Colonic mucosa (tissue), 4 donors: Measurements from ENCODE around the gene SMIM45.
"Not testable (repeated sequence)": the region's sequence is repeated elsewhere in the genome, so short reads cannot be mapped to it uniquely, and the experiment has no call there.

Experiments used
- DNase-seq: peaks from one replicate; pipeline ENCODE4 v3.0.0-alpha.2; 2020
- H3K27ac ChIP-seq: fragments of 200-600 bp; one replicate; pipeline ENCODE4 v1.8.0; 2021
- H3K27me3 ChIP-seq: fragments of 200-600 bp; one replicate; pipeline ENCODE4 v1.8.0; 2021
- H3K36me3 ChIP-seq: fragments of 200-600 bp; one replicate; pipeline ENCODE4 v1.8.0; 2021
- H3K4me1 ChIP-seq: fragments of 200-600 bp; one replicate; pipeline ENCODE4 v1.8.0; 2021; ENCODE audit warnings: mild to moderate bottlenecking
- H3K4me3 ChIP-seq: fragments of 200-600 bp; one replicate; pipeline ENCODE4 v1.8.0; 2021
- H3K9ac ChIP-seq, 2 donors: one replicate each; pipeline ENCODE4 v1.7.0; 2013; ENCODE audit warnings: control low read depth in 2 of 2, low read depth in 2 of 2, low read length in 2 of 2
- H3K9me3 ChIP-seq: fragments of 200-600 bp; one replicate; pipeline ENCODE4 v1.8.0; 2021
- intact Hi-C: fragments of 100-400 bp; cut with DNase I; formaldehyde crosslinking; loops from one replicate; pipeline ENCODE4 v1.14.1; 2022
- TF ChIP-seq, protein P1 (sequence below): fragments of 200-600 bp; IDR thresholded peaks from one replicate; pipeline ENCODE4 v1.8.0; 2022; ENCODE audit warnings: antibody characterized with exemption, mild to moderate bottlenecking
- donor health status: healthy.
- donor health status: DM: no; HTN: no; CAD: no.
- donor health status: DM: no; HTN: no; CAD: no.

The SMIM45 gene

DNA sequence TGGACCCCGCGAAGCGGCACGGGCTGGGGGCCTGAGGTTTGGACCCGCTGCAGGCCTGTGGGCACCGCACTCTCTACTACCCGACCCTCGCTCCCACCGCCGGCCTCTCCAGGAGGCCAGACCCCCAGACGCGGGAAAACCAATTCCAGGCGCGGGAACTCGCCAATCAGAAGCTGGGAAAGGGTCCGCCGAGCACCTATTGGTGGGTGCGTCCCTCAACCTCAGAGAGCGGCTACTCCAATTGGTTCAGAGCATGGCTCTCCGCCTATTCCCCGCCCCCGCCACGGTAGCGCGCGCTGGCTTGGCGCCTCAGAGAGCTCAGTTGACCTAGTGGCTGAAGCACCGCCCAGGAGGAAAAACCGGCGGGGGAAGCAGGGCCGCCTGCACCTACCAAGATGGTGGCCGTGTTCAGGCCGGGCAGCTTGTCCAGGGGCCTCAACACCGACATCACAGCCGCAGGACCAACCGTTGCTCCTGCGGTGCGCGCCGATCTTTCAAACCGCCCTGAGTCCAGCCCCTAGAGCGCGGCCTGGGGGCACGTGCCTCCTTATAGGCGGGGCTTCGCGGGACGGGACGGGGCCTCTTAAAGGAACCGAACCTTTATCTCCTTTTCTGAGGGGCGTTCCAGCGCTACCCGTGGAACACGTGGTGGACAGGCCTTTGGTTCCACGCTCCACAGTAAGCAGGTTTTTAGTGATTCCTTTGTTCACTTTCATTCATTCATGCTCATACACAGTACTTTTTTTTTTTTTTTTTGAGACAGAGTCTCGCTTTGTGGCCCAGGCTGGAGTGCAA is 5.1 kb upstream of the SMIM45 start, which contains the start of gene CENPM:
CENPM (minus strand) TSS at position 524 of the 795 bp plus-strand sequence; CDS start at position 448, 76 bp downstream.
- Histone ChIP-seq H3K4me1 (peaks cover 8% of the 10 kb centered on the region), H3K9me3 (no peaks in the 10 kb centered on the region), H3K4me3 (peak within 1 kb of the TSS; percentile 87), H3K27me3 (no peaks in the 10 kb centered on the region), H3K36me3 (no peaks in the 10 kb centered on the region), H3K27ac (no peak within 1 kb of the TSS), H3K9ac (peak within 1 kb of the TSS; percentile 76 to 78)
- TF ChIP-seq, protein P1, sequence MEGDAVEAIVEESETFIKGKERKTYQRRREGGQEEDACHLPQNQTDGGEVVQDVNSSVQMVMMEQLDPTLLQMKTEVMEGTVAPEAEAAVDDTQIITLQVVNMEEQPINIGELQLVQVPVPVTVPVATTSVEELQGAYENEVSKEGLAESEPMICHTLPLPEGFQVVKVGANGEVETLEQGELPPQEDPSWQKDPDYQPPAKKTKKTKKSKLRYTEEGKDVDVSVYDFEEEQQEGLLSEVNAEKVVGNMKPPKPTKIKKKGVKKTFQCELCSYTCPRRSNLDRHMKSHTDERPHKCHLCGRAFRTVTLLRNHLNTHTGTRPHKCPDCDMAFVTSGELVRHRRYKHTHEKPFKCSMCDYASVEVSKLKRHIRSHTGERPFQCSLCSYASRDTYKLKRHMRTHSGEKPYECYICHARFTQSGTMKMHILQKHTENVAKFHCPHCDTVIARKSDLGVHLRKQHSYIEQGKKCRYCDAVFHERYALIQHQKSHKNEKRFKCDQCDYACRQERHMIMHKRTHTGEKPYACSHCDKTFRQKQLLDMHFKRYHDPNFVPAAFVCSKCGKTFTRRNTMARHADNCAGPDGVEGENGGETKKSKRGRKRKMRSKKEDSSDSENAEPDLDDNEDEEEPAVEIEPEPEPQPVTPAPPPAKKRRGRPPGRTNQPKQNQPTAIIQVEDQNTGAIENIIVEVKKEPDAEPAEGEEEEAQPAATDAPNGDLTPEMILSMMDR = no peak
- peak; percentile 96 for DNase-seq
- intact Hi-C loops = no loop called here

DNA sequence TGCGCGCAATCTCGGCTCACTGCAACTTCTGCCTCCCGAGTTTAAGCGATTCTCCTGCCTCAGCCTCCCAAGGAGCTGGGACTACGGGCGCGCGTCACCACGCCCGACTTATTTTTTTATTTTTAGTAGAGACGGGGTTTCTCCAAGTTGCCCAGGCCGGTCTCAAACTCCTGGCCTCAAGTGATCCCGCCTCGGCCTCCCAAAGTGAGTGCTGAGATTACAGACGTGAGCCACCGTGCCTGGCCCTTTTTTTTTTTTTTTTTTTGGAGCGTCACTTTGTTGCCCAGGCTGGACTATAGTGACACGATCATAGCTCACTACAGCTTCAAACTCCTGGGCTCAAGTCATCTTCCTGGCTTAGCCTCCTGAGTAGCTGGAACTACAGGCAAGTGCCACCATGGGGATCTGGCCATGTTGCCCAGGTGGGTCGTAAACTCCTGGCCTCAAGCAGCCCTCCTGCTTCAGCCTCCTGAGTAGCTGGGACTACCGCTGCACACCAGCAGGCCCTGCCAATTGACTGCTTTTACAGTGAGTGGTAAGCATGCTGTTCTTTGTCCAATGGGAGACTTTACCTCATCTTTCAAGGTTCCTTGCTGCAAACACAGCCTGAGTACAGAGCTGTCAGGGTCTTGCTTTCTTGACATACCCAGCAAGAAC is 4.4 kb upstream of the SMIM45 start:
- Histone ChIP-seq H3K27me3 (no peaks in the 10 kb centered on the region), H3K4me3 (peak overlapping the region; percentile 87), H3K27ac (no peak overlapping the region), H3K9ac (peak overlapping the region; percentile 19 to 78), H3K9me3 (no peaks in the 10 kb centered on the region), H3K36me3 (no peaks in the 10 kb centered on the region), H3K4me1 (peaks cover 8% of the 10 kb centered on the region)
- intact Hi-C loops = no loop called here
- DNase-seq = no peak
- TF ChIP-seq, protein P1 = no peak

DNA sequence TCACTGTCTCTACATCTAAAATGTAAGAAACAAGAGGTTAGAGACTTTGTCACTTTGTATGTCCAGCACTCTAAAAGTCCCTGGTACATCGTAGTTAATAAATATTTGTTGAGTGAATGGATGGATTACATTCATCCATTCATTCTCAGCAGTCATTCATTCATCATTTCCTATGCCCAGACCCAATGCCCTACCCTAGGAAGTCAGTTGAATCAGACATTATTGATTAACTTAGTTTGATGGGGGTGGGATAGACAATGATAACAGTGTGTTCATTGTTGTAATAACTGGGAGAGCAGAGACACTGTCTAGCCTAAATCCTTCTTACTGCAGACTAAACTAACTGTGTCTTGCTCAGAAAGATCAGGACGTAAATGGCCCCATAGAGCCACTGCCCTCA is 3.8 kb upstream of the SMIM45 start:
- no peaks in the 10 kb centered on the region for H3K9me3 ChIP-seq
- no peak overlapping the region for H3K27ac ChIP-seq
- no peaks in the 10 kb centered on the region for H3K27me3 ChIP-seq
- peaks cover 8% of the 10 kb centered on the region for H3K4me1 ChIP-seq
- TF ChIP-seq, protein P1 = no peak
- intact Hi-C loops = no loop called here
- H3K36me3 ChIP-seq = no peaks in the 10 kb centered on the region
- no peak for DNase-seq
- no peak overlapping the region for H3K9ac ChIP-seq
- H3K4me3 ChIP-seq = no peak overlapping the region

DNA sequence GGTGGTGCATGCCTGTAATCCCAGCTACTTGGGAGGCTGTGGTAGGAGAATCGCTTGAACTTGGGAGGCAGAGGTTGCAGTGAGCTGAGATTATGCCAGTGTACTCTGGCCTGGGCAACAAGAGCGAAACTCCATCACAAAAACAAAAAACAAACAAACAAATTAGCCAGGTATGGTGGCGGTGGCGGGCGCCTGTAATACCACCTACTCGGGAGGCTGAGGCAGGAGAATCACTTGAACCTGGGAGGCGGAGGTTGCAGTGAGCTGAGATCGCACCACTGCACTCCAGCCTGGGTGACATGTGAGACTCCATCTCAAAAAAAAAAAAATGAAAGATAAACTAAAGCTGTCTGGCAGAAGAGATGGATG is 3.0 kb upstream of the SMIM45 start:
- H3K27me3 ChIP-seq, DNase-seq, intact Hi-C loops, H3K4me3 ChIP-seq, H3K9me3 ChIP-seq, H3K4me1 ChIP-seq, H3K36me3 ChIP-seq, H3K27ac ChIP-seq, H3K9ac ChIP-seq: not testable (repeated sequence)

DNA sequence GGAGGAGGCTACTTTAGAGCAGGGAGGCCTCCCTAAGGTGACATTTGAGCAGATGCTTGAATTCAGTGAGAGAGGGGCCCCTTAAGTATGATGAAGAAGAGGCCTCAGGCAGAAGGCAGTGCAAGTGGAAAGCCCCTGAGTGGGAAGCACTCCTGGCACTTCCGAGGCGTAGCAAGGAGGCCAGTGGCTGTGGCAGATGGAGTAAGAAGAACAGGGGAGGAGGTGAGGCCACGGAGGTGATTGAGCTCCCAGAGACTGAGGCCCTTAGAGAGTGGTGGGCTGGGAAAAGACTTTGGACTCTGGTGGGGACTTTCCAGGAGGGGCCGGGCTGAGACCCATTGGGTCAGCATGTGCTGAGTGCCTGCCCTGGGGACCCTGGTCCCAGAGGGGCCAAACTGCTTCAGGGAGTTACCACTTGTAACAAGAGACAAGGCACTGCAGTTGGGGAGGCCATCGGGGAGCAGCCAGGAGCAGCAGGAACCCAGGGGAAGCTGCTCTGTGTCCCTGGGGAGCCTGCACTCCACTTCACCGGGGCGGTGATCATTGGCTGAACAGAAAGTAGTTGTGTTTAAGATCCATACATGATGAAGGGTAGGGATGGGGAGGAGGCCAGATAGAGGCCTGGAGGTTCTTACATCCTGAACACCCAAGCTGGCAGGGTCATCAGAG is 2.5 kb upstream of the SMIM45 start:
- no peak for DNase-seq
- no peaks in the 10 kb centered on the region for H3K9me3 ChIP-seq
- no peak overlapping the region for H3K9ac ChIP-seq
- H3K4me3 ChIP-seq = no peak overlapping the region
- H3K4me1 ChIP-seq = peaks cover 8% of the 10 kb centered on the region
- TF ChIP-seq, protein P1 = no peak
- H3K36me3 ChIP-seq = no peaks in the 10 kb centered on the region
- H3K27ac ChIP-seq = no peak overlapping the region
- no peaks in the 10 kb centered on the region for H3K27me3 ChIP-seq
- intact Hi-C loops = no loop called here
